GM21619 (cell line): Measurements from ENCODE around the gene NSRP1.
"Not testable (repeated sequence)": the region's sequence is repeated elsewhere in the genome, so short reads cannot be mapped to it uniquely, and the experiment has no call there.

Source experiments
- ATAC-seq: cut with Tn5 transposase; IDR thresholded peaks from one replicate; pipeline ENCODE4 v1.9.1; 2021; ENCODE audit not compliant: unreplicated experiment

The NSRP1 gene

GRCh38 chr17:30176855-30177254, 60.2 kb downstream of the NSRP1 start:
- no peak for ATAC-seq

- ATAC-seq: no peak
These were observed 70.1 kb downstream of the NSRP1 start for GRCh38 chr17:30186761-30187160.

- ATAC-seq: no peak
These were observed 71.0 kb downstream of the NSRP1 start for GRCh38 chr17:30187573-30187972.

GRCh38 chr17:30188211-30188939, 71.8 kb downstream of the NSRP1 start:
- ATAC-seq: no peak

GRCh38 chr17:30191072-30191471, 74.5 kb downstream of the NSRP1 start:
- ATAC-seq: no peak

GRCh38 chr17:30196504-30196903, 79.9 kb downstream of the NSRP1 start:
- ATAC-seq: no peak

- no peak for ATAC-seq
These were observed 80.8 kb downstream of the NSRP1 start for GRCh38 chr17:30197416-30197815.

- ATAC-seq: no peak
These were observed 83.0 kb downstream of the NSRP1 start for GRCh38 chr17:30199600-30199999.

GRCh38 chr17:30200106-30200505, 83.5 kb downstream of the NSRP1 start:
- ATAC-seq: no peak

GRCh38 chr17:30200656-30201055, 84.0 kb downstream of the NSRP1 start:
- not testable (repeated sequence) for ATAC-seq

- ATAC-seq: no peak
These were observed 86.9 kb downstream of the NSRP1 start for GRCh38 chr17:30203471-30203981.

GRCh38 chr17:30207655-30208054, 91.0 kb downstream of the NSRP1 start:
- ATAC-seq: no peak

GRCh38 chr17:30208214-30208613, 91.6 kb downstream of the NSRP1 start:
- no peak for ATAC-seq

- ATAC-seq: no peak
These were observed 93.3 kb downstream of the NSRP1 start for GRCh38 chr17:30209930-30210329.

GRCh38 chr17:30210366-30210765, 93.8 kb downstream of the NSRP1 start:
- ATAC-seq: no peak

GRCh38 chr17:30210901-30211300, 94.3 kb downstream of the NSRP1 start:
- no peak for ATAC-seq

GRCh38 chr17:30211371-30211770, 94.8 kb downstream of the NSRP1 start:
- ATAC-seq: no peak

- peak; percentile 66 for ATAC-seq
These were observed 96.1 kb downstream of the NSRP1 start for GRCh38 chr17:30212750-30213149.

GRCh38 chr17:30217054-30217453, 100.4 kb downstream of the NSRP1 start:
- no peak for ATAC-seq

- no peak for ATAC-seq
These were observed 101.2 kb downstream of the NSRP1 start for GRCh38 chr17:30217746-30218245.

- no peak for ATAC-seq
These were observed 102.2 kb downstream of the NSRP1 start for GRCh38 chr17:30218799-30219198.

GRCh38 chr17:30219315-30219714, 102.7 kb downstream of the NSRP1 start:
- ATAC-seq: no peak

GRCh38 chr17:30219833-30220232, 103.2 kb downstream of the NSRP1 start:
- no peak for ATAC-seq
